Testis (tissue), 3 donors: ENCODE measurements around the gene ESRP2. TPM values are rescaled to one million over a fixed set of nuclear protein-coding genes. Genes with fewer than 3 reads are reported as not detected.

Source experiments
- DNase-seq: peaks from one replicate; pipeline ENCODE4 v3.0.0-alpha.2; 2019
- H3K27ac ChIP-seq, 2 donors: fragments of 200-600 bp; sonication (generic); one replicate each; pipeline ENCODE4 v1.5.1; 2019
- H3K27me3 ChIP-seq: fragments of 200-600 bp; sonication (generic); one replicate; pipeline ENCODE4 v1.5.1; 2019
- H3K36me3 ChIP-seq: fragments of 200-600 bp; sonication (generic); one replicate; pipeline ENCODE4 v1.5.1; 2017; ENCODE audit warnings: low read depth; ENCODE audit errors: missing control alignments
- H3K4me1 ChIP-seq: fragments of 200-600 bp; sonication (generic); one replicate; pipeline ENCODE4 v1.5.1; 2019
- H3K4me3 ChIP-seq, 2 donors: fragments of 200-600 bp; sonication (generic); one replicate each; pipeline ENCODE4 v1.5.1; 2017 to 2019
- H3K9me3 ChIP-seq: fragments of 200-600 bp; sonication (generic); one replicate; pipeline ENCODE4 v1.5.1; 2017
- POLR2A ChIP-seq: fragments of 450-650 bp; IDR thresholded peaks from one replicate; pipeline ENCODE4 v1.6.1; 2017; ENCODE audit warnings: antibody characterized with exemption, mild to moderate bottlenecking, moderate library complexity
- WGBS, 2 donors: methylation state at CpG; one replicate each; pipeline ENCODE4 v1.1.5; 2018; 5-methylcytosine and 5-hydroxymethylcytosine counted together
- intact Hi-C: fragments of 100-400 bp; cut with DNase I; formaldehyde crosslinking; loops from one replicate; pipeline ENCODE4 v1.15.1; 2023; ENCODE audit warnings: low total_unique reads
- polyA plus RNA-seq: library from polyadenylated mRNA; stranded (reverse); fragments of 350-450 nt; fragmentation: Illumina TruSeq; extraction: RNeasy Lipid Tissue Mini Kit (QIAGEN cat#74804); gene quantifications from one replicate; pipeline ENCODE4 v1.2.3, GENCODE V29; 2014; ENCODE audit warnings: low read depth, low replicate concordance; ENCODE audit not compliant: insufficient read depth
- total RNA-seq, 2 donors: library from RNA; depleted of rRNA; stranded (reverse); fragments of >200 nt; gene quantifications; one replicate each; pipeline ENCODE4 v1.2.3, GENCODE V29; 2016
- TF ChIP-seq, protein P1 (sequence below), 3 experiments: fragments of 450-650 bp in 2 of 3; fragments of 200-600 bp in 1 of 3; sonication (generic) in 1 of 3; IDR thresholded peaks; one replicate each; pipeline ENCODE4 v1.5.1; 2016 to 2019; ENCODE audit warnings: antibody characterized with exemption in 3 of 3, mild to moderate bottlenecking in 2 of 3, moderate library complexity in 1 of 3

ESRP2 gene
- total and polyA plus RNA-seq, 3 donors from 2014 or later = 12.8 to 30.6 (median 14.6) TPM

GRCh38 chr16:68235108-68235886 lies 630 bp downstream of the ESRP2 start:
- no peak for DNase-seq
- TF ChIP-seq, protein P1, sequence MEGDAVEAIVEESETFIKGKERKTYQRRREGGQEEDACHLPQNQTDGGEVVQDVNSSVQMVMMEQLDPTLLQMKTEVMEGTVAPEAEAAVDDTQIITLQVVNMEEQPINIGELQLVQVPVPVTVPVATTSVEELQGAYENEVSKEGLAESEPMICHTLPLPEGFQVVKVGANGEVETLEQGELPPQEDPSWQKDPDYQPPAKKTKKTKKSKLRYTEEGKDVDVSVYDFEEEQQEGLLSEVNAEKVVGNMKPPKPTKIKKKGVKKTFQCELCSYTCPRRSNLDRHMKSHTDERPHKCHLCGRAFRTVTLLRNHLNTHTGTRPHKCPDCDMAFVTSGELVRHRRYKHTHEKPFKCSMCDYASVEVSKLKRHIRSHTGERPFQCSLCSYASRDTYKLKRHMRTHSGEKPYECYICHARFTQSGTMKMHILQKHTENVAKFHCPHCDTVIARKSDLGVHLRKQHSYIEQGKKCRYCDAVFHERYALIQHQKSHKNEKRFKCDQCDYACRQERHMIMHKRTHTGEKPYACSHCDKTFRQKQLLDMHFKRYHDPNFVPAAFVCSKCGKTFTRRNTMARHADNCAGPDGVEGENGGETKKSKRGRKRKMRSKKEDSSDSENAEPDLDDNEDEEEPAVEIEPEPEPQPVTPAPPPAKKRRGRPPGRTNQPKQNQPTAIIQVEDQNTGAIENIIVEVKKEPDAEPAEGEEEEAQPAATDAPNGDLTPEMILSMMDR (IDR thresholded peaks at IDR 0.05) = no peak
- TF ChIP-seq POLR2A = no peak
- peaks cover 13% of the 10 kb centered on the region for H3K4me1 ChIP-seq
- WGBS, 2 donors = 47 to 57% methylated on average over 41 to 68 of the region's 73 CpGs
- H3K9me3 ChIP-seq = no peaks in the 10 kb centered on the region
- no peaks in the 10 kb centered on the region for H3K36me3 ChIP-seq
- intact Hi-C loops = loop anchor here (10.0 kb wide), 1 partner anchor 150 kb away; the partner anchor contains the start of gene NFATC3
- no peak overlapping the region for H3K27ac ChIP-seq
- H3K27me3 ChIP-seq = no peaks in the 10 kb centered on the region
- peak overlapping the region; percentile 34 to 58 for H3K4me3 ChIP-seq

GRCh38 chr16:68234188-68235107 lies 1.5 kb downstream of the ESRP2 start:
- H3K4me1 ChIP-seq = peaks cover 10% of the 10 kb centered on the region
- DNase-seq = no peak
- 57 to 62% methylated on average over 13 of the region's 13 CpGs for WGBS, 2 donors
- H3K4me3 ChIP-seq = peak overlapping the region in 1 of 2 donors; percentile 58
- H3K9me3 ChIP-seq = no peaks in the 10 kb centered on the region
- no peak overlapping the region for H3K27ac ChIP-seq
- TF ChIP-seq, protein P1 (IDR thresholded peaks at IDR 0.05) = no peak
- TF ChIP-seq POLR2A = no peak
- intact Hi-C loops = loop anchor here (10.0 kb wide), 1 partner anchor 150 kb away; the partner anchor contains the start of gene NFATC3
- H3K36me3 ChIP-seq = no peaks in the 10 kb centered on the region
- H3K27me3 ChIP-seq = no peaks in the 10 kb centered on the region

- Histone ChIP-seq H3K4me3 (no peak overlapping the region), H3K4me1 (peaks cover 10% of the 10 kb centered on the region), H3K27ac (no peak overlapping the region), H3K27me3 (no peaks in the 10 kb centered on the region), H3K36me3 (no peaks in the 10 kb centered on the region), H3K9me3 (no peaks in the 10 kb centered on the region)
- intact Hi-C loops = loop anchor here (10.0 kb wide), 1 partner anchor 149 kb away; the partner anchor contains the start of gene NFATC3
- TF ChIP-seq POLR2A = no peak
- TF ChIP-seq, protein P1 (IDR thresholded peaks at IDR 0.05) = no peak
- no peak for DNase-seq
- 78 to 87% methylated on average over 8 of the region's 8 CpGs for WGBS, 2 donors
Observed at GRCh38 chr16:68233835-68234187, 2.1 kb downstream of the ESRP2 start.

DNA sequence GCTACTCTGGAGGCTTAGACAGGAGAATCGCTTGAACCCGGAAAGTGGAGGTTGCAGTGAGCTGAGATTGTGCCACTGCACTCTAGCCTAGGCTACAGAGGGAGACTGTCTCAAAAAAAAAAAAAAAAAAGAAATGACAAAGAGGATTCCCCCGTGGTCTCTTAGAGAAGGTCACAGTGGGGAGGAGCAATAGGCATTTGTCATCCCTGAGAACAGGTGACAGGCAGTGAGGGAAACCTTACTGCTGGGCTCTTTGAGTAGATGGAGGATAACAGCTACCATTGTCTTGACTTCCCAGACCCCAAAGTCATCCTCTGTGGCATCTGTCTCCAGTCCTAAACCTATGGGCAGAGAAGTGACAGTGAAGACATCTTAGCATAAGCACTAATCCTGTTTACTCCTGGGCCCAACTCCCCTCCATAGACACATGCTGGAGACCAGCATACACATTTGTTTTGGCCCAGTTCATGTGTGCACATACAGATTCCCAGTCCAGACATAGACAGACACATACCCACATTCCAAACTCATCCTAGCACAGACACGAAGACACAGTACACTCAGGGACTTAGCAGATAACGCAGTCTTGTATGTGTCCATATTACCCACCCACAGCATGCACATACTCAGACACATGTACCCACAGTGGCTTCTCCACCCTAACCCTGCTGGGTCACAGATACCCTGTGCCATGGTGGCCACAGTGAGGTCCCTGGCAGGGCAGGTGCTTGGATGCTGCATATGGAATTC lies 2.7 kb downstream of the ESRP2 start:
- peaks cover 10% of the 10 kb centered on the region for H3K4me1 ChIP-seq
- TF ChIP-seq POLR2A = no peak
- TF ChIP-seq, protein P1 (IDR thresholded peaks at IDR 0.05) = no peak
- WGBS, 2 donors = 78 to 88% methylated on average over 5 of the region's 5 CpGs
- no peak overlapping the region for H3K4me3 ChIP-seq
- no peaks in the 10 kb centered on the region for H3K36me3 ChIP-seq
- H3K9me3 ChIP-seq = no peaks in the 10 kb centered on the region
- no peaks in the 10 kb centered on the region for H3K27me3 ChIP-seq
- intact Hi-C loops = loop anchor here (10.0 kb wide), 1 partner anchor 148 kb away; the partner anchor contains the start of gene NFATC3
- H3K27ac ChIP-seq = no peak overlapping the region
- DNase-seq = no peak
